GM21529 (cell line): ENCODE results near the gene ZBTB20.

Experiments used
- ATAC-seq: cut with Tn5 transposase; IDR thresholded peaks from one replicate; pipeline ENCODE4 v1.9.1; 2021; ENCODE audit not compliant: unreplicated experiment

The ZBTB20 gene

DNA sequence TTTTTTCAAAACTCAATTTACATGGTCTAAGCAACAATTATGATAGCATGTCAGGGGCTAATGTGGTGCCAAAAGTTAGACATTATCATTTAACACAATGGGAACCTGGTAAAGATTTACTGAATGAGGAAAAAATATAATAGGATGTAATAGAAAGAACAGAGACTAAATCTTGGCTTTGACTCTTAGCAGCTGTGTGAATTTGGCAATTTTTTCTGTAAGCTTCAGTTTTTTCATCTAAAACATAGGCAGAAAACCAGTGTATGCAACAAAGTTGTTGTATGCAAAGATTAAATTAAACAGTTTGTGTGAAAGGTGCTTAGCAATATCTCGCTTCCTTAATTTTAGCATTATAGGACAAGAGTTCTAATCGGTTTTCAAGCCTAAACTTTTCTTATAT is 57.6 kb downstream of the ZBTB20 start:
- ATAC-seq, result no peak

DNA sequence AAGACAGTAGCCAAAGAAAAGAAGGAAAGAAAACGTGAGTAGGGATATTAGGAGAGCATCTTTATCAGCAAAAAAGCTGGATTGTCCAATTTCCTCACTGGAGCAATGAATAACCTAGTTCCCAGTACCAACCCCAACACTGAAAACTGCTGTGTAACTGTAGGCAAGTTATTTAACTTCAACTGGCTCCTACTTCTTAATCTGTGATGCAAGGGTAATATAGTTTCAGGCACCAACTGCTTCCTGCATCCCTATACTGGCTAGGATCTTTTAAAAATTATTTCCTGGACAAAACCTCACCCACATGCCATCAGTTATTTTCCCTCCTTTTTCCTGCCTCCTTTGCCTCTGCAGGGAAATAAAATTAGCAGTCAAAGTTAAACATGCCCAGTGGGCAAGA is 59.6 kb downstream of the ZBTB20 start:
- ATAC-seq, result no peak

DNA sequence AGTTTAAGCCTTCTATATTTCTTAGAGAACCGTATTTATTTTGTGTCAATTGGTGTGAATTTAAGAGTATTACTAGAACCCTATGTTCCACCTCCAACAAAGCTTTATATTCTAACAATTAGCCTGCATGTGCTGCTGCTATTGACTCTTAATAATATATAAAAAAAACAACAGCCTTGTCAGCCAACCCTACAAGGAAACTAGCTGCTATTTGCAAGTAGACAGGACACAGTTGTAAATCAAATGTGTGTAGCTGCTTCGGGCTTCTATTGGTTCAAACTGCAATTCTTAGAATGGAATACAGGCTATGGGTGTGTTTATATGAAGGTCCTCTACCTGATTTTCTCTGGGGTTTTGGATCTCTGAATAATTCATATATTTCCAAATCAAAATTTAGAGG is 60.7 kb downstream of the ZBTB20 start:
- no peak for ATAC-seq

DNA sequence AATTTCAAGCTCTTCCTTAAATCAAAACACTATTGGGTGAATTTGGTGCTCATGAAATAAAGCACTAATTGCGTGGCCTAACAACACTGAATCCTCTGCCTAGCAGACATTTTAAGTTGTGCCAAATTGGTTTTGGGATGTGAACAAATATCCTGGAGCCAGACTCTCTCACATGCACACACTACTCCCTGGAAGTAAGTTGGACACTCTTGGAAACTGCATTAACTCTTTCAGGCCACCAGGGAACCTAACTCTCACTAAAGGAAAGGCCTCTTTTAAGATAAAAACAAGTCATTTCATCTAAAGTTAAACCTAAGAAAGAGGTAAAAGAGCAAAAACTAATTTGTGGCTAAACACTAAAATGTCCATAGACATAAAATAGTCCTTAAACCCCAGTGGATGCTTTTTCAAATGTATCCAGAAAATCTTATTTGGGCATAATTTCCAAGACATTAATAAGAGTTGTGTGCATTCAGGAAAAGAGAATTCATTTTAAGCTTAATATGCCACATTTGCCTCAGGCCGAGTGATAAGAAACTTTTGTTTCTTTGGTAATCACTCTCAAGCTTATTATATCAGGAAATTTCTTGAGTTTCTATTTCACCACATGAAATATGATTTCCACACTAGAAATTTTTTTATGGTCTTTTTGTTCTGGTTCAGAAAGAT is 61.8 kb downstream of the ZBTB20 start:
- no peak for ATAC-seq

DNA sequence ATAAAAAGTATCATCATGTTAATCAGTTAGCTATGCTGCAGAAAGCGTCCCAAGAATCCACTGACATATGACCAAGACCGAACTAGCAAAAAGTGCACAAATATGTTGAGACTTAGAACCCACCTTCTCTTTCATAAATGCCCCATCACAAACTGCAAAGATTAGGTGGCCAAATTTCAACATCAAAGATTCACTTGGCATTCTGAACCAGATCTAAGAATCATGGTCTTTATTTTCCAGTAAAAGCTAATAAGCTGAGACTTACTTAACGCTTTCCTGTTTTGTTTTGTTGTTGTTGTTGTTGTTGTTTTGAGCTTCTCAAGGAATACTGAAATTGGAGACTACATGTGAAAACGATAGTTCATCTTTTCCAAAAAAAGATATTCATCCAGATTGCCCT is 62.4 kb downstream of the ZBTB20 start:
- ATAC-seq, result no peak

DNA sequence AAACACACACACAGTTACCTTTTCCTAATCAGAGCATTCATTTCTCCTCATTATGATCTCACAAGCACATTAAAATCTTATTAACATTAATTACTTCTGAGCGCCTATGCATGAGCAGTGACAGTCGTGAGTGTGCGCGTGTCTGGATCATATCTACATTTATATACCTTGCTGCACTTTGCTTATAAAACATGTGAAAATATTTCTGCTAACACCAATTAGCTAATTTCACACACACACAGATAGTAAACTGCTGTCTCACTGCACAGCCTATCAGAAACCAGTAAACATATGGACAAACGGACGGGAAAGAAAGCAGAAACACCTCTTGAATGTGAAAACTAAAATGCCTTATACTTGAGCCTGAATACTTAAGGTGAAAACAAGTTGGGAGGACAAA is 64.8 kb downstream of the ZBTB20 start:
- no peak for ATAC-seq

DNA sequence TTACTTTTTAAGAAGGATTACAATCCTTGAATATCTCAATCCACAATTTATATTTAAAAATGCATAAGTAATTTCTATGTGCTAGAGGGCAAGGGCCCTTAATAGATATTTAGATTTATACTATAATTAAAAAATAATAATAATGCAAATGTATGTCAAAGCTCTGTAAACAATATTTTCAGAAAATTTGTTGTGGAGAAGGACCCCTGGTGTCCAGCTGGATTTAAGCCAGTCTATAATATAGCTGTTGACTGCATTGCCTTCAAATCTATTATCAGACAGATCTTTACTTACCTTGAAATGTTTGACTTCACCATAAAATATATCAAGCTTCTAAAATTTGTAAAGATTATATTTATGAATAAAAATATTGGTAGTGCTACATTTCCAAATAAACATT is 65.6 kb downstream of the ZBTB20 start:
- ATAC-seq, result no peak

DNA sequence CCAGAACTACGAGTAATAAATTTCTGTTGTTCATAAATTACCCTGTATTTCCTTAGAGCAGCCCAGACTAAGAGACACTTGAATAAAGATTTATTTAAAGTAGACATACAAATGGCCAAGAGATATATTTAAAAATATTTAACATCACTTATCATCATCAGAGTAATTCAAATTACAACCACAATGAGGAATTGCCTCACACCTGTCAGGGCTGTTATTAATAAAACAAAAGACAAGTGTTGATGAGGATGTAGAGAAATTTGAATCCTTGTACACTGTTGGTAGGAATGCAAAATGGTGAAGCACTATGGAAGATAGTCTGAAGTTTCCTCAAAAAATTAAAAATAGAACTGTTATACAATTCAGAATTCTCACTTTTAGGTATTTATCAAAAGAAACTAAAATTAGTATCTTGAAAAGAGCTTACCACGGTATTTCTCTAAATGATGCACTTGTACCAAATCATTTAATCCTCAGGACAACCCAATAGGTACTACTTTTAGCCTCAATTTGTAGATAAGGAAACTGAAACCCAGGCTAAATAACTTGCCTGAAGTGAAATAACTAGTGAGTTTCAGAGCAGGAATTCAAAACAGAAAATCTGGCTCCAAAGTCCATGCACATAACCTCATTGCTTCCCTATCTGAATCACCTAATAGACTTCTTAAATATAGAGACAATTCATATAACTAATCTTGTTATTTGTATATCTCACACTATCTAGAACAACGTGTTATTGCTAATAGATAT is 69.4 kb downstream of the ZBTB20 start:
- no peak for ATAC-seq

DNA sequence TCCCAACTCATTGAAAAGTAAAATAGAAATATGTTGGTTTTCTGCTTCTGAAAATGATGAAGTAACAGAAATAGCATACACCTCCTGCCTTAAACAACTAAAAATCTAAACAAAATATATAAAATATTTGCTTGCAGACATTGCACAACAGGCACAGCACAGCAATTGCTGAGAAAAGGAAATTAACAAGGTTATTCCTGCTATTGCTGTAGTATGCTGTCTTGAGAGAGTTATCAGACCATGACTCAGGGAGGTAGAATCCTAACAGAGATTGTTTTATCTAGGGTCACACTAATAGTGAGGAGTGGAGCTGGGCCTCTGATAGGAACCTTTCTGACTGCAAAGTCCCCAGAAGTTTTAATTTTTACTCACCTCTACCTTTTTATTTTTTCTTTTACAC is 72.6 kb downstream of the ZBTB20 start:
- no peak for ATAC-seq

DNA sequence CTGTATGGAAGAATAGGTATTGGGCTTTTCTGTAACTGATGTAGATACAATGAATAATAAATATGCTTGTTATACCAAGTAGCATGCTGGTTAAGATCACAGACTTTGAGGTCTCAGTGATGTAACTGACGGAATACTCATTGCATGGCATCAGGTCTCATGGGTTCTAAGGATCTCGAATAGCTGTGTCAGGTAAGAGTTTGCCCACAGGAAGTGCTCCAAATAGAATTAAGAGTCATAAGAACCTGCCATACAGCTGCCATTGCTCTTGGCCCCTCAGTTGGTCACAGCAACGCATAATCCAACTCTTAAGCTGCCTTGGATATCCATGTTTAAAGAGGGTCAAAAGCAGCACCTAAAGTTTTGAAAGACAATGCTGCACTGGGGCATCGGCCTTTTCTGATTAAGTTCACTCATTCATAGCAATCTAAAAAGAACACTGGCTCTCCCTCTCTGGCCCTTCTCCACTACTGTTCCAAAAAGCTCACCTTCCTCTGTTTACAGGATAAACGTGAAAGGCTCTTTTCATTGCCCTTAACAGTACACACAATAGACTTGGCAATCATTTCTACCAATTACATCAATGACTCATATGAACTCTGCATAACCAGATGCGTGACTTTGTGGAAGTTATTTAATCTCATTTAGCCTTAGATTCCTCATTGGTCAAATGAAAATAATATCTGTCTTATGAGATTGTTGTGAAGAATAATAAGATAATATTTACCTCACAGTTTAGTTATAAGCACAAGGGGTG is 74.6 kb downstream of the ZBTB20 start:
- ATAC-seq, result no peak

DNA sequence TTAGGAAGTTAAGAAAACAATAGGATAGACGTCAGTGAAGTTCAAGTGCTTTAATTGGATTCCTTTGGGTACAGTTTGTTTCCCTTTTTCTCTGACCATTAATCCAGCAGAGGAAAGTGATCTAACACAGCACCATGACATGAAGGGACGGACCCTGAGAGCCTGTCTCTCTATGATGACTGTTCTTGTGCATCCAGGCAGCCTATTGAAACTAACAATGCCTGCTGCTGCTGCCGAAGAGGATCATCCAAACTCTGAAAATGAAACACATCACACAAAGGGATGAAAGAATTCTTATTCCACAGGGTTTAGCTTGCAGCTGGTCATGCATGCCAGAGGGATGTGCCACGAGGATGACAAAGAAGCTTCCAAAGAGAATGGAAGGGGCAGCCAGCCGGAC is 75.5 kb downstream of the ZBTB20 start:
- ATAC-seq, result no peak

DNA sequence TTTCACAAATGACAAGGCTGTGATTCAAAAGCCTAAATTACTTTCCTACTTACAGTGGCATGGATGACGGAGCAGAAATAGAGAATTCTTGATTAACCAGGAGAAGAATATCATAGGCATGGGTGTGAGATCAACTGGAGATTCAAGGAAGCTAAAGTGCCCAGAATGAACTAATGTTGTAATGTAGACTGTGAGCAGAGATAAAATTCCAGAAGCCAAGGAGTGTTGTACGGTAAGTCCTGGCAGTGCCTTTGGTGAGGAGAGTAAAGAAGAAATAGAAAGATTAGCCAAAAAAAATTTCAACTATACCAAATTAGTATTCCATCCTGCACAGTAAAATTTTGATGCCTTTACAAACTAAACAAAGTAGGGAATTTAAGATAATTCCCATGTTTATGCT is 75.9 kb downstream of the ZBTB20 start:
- no peak for ATAC-seq

DNA sequence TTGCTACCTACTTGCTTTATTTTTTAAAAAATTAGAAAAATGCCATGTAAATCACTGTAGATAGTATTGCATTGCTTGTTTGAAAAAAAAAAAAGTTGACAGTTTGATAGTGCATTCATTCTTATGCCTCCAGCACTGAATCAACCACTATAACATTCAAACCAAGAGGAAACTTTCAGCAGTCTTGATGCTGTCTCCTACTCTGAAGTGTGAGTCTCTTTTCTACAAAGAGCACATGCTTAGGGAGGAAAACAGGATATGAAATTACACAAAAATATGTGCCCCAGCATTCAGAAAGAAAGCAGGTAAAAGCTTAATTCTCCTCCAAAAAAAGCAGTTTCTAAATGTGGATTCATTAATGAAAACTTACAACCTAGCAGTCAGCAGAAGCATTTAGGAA is 78.3 kb downstream of the ZBTB20 start:
- ATAC-seq, result no peak

DNA sequence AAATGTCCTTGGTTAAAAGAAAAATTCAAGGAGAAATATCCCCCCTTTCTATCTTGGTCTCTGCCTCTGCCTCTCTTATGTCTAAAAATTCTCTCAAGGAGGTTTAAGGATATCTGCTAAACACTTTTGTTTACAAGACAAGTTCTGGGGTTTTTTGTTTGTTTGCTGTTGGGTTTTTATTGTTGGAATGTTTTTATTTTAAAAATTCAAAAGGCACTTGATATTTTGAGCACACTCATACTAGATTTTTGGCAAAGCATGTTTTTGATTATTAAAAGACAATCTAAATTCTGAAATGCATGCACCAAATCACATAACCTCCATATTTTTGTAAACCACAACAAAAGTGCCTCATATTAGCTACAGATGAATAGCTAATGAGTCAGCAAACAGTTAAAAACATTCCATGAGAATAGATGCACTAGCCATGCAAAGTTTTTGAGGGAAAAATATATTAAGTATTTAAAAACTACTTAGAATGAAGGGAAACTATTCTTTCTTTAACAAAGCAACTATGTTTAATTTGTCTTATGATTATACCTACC is 84.6 kb downstream of the ZBTB20 start:
- ATAC-seq, result no peak

DNA sequence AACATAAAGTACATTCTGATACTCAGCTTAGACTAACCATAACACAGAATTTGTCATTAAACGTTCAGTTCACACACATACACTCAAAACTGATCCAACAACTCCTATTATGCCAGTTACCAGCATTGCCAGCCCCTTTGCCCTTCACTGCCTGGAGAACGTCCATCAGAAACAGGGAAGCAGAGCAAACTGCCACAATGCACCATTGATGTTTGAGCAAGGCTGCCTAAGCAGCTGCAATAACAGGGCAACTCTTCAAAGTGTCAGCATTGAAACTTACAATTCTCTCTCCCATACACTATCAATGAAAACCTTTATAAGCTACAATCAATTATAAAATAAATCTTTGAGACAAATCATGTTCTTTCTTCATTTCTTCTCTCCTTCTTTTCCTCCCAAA is 85.1 kb downstream of the ZBTB20 start:
- no peak for ATAC-seq

DNA sequence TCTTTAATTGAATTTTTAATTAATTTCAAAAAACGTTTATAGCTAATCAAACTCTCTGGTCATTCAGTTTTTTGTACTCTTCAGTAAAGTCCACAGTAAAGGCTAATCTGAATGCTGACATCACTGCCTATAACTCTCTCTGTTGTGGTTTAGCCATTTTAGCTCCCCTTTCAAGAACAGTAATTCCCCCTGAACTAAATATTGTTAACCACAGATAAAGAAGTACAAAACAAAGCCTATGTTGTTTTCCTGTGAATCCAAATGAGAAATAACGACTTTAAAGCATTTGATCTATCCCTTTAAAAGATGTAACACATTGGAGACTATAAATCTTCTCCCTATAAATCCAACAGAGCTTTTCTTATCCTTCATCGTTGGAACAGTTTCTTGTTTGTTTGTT is 94.2 kb downstream of the ZBTB20 start:
- ATAC-seq, result no peak

DNA sequence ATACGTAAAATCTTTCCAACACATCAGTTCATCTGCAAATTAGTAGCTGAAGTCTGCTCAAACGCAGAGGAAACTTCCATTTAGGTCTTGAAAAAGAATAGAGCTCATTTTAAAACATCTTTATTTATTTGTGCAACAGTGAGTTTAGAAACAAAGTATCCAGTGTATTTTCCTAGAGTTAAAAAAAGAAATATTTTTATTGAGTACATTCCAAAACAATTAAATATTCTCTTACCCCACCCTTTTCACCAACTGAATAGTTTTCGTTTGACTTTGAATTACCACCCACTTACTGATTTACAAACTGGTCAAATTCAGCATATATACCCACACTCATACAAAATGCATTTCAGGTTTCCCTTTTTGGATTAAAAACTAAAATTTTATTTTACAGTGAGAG is 104.7 kb downstream of the ZBTB20 start:
- no peak for ATAC-seq

DNA sequence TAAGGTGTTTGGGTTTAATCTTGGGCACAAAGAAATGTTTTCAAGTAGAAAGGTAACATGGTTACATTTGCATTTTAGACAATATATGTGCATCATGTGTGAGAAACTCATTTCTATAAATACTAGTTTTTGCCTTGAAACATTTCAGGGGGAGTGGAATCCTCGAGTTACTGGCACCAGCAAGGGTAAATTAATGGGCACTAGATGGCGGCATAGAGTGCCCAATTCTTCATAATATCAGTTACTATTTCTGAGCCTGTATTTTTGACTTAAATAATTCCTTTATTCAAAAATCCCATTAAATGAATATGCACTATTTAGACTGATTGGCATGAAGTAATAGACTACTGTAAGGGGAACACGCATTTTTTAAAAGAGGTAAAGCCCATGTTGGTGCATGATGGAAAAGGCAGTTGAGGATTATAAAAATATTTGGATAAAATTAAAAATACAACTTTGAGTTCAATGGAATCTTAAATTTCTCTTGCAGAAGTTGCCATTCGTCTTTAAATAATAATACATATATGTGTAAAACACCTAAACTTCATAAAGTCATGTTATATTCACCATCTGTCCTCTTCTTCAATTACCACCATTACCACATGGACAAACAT is 106.3 kb downstream of the ZBTB20 start:
- ATAC-seq, result no peak

DNA sequence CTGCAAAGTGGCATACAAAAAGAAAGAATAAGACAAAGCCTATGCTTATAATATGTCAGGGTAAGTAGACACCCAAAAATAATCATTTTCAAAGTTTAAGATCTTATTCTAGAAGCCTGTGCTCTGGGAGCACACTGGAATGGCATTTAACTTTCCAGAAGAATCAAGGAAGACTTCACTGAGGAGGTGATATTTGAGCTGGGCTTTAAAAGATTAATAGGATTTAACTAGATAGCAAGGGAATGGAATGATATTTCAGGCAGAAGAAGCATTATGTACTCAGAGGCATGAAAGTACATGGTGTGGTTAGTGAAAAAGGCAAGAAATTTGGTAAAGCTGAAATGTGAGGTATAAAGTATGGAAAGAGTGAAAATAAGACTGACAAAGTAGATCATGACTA is 106.8 kb downstream of the ZBTB20 start:
- ATAC-seq, result no peak

DNA sequence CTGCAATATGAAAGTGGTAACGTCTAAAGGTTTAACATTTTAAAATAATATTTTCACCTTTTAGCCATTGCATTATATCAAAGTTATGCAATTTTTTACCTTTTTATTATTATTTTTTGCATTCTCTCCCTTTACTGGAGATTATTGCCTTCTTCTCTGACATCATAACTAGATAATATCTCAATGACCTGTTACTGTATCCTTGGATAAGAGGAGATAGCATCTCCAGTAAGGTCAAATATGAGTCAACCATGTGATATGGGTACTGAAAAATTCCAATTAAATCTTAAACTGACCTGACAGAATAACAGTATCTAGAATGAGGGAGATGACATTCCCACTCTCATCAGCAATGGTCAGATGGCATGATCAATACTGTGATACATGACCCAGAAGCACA is 108.3 kb downstream of the ZBTB20 start:
- ATAC-seq, result no peak

DNA sequence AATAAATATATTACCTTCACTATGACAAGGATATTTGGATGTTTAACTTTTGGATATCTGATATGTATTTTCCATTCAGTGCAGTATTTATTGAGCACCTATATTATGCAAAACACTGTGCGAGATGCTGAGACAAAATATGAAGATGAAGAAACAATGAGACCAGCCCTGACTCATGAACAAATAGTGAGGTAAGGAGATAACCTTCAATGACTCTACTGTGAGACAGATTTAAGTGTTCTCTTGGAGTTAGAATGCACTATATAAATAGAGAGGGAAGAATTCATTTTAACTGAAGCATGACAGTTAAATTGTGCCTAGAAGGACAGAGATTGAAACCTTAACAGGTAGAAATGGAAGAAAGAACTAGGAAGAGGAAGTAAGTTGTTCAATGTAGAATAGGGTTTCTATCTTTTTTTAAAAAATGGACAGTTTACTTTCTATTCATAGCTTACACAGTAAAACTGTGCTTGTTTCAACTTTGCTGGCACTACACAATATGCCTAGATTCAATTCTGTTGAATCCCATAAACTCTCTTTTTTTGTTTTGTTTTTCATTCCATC is 124.2 kb downstream of the ZBTB20 start:
- peak; percentile 60 for ATAC-seq
